Psoas muscle (tissue), 8 donors: ENCODE data around the gene LINC00237. TPM values are rescaled to one million over a fixed set of nuclear protein-coding genes. Genes with fewer than 3 reads are reported as not detected.

Experiments used
- ATAC-seq, 4 donors: fragments of 200-7000 bp; cut with Tn5 transposase; one replicate each; pipeline ENCODE4 v1.9.1; 2020; ENCODE audit warnings: moderate library complexity in 3 of 4, mild to moderate bottlenecking in 2 of 4
- DNase-seq, 2 donors: peaks; one replicate each; pipeline ENCODE4 v3.0.0-alpha.2; 2020
- H3K27ac ChIP-seq: fragments of 200-600 bp; one replicate; pipeline ENCODE4 v1.8.0; 2022
- H3K27me3 ChIP-seq, 3 donors: fragments of 200-600 bp in 1 of 3; one replicate each; pipeline versions ENCODE4 v1.6.1 to v1.8.0; 2013 to 2022; ENCODE audit warnings: low read length in 2 of 3, mild to moderate bottlenecking in 2 of 3, moderate library complexity in 1 of 3; ENCODE audit not compliant: insufficient read depth in 3 of 3
- H3K36me3 ChIP-seq, 2 donors: fragments of 200-600 bp in 1 of 2; one replicate each; pipeline versions ENCODE4 v1.6.1 to v1.8.0; 2013 to 2022; ENCODE audit warnings: low read depth in 1 of 2, mild to moderate bottlenecking in 1 of 2, moderate library complexity in 1 of 2; ENCODE audit not compliant: insufficient read depth in 1 of 2
- H3K4me1 ChIP-seq: fragments of 200-600 bp; one replicate; pipeline ENCODE4 v1.8.0; 2022
- H3K4me3 ChIP-seq: fragments of 200-600 bp; one replicate; pipeline ENCODE4 v1.8.0; 2022; ENCODE audit warnings: mild to moderate bottlenecking
- H3K9me3 ChIP-seq: fragments of 200-600 bp; one replicate; pipeline ENCODE4 v1.8.0; 2022
- CTCF ChIP-seq: fragments of 200-600 bp; IDR thresholded peaks from one replicate; pipeline ENCODE4 v1.8.0; 2022; ENCODE audit warnings: antibody characterized with exemption
- WGBS, 3 donors: extraction: QIAGEN DNeasy Blood & Tissue Kit; methylation state at CpG; one replicate each; pipeline versions ENCODE4 v1.1.6 to v1.1.7; 2013; 5-methylcytosine and 5-hydroxymethylcytosine counted together
- intact Hi-C, 2 donors: fragments of 100-400 bp; cut with DNase I; formaldehyde crosslinking; loops; one replicate each; pipeline versions ENCODE4 v1.11.0 to v1.14.2; 2022
- polyA plus RNA-seq, 3 donors: library from polyadenylated mRNA; stranded (reverse); fragments of 200-250 nt; gene quantifications; one replicate each; pipeline ENCODE4 v1.2.3, GENCODE V29; 2013
- total RNA-seq, 4 donors: library from RNA; stranded (reverse); fragmentation: NEBNext Ultra II Directional in 2 of 4; extraction: Animal tissue kit (Norgen Biotek cat#: 25700) in 2 of 4; gene quantifications; one replicate each; pipeline versions ENCODE4 v1.2.1 to v1.2.4, GENCODE V29; 2021 to 2023
- donor health status: healthy with polysubstance abuse.
- donor health status: DM: no; HTN: no; CAD: no; lungs with moderate emphysema.
- donor health status: Bipolar disorder and iron deficiency.
- donor health status: healthy.
- donor health status: DM: yes; HTN: yes; CAD: no.
- donor health status: DM: no; HTN: no; CAD: no.
- donor health status: DM: no; HTN: no; CAD: no.
- donor health status: DM: yes; HTN: yes; CAD: no.

LINC00237 gene
- total and polyA plus RNA-seq, 7 donors = not detected

- intact Hi-C loops = no loop called here
- no peak overlapping the region for H3K27ac ChIP-seq
- no peak overlapping the region for H3K4me3 ChIP-seq
- no peaks in the 10 kb centered on the region for H3K9me3 ChIP-seq
- ATAC-seq (no peak), DNase-seq (no peak)
- H3K36me3 ChIP-seq = peaks cover 0 to 32% of the 10 kb centered on the region in 2 donors
- H3K27me3 ChIP-seq = no peaks in the 10 kb centered on the region
- TF ChIP-seq CTCF = no peak
- H3K4me1 ChIP-seq = peaks cover 6% of the 10 kb centered on the region
- 92 to 93% (median 92%) methylated on average over 5 of the region's 5 CpGs for WGBS, 3 donors
Observed at GRCh38 chr20:21141825-21142224, 35.7 kb upstream of the LINC00237 start.

GRCh38 chr20:21139881-21140566 is 33.9 kb upstream of the LINC00237 start:
- Histone ChIP-seq H3K36me3 (peaks cover 0 to 16% of the 10 kb centered on the region in 2 donors), H3K4me3 (no peak overlapping the region), H3K27me3 (no peaks in the 10 kb centered on the region), H3K9me3 (no peaks in the 10 kb centered on the region), H3K4me1 (peaks cover 6% of the 10 kb centered on the region), H3K27ac (no peak overlapping the region)
- intact Hi-C loops = no loop called here
- TF ChIP-seq CTCF = no peak
- DNase-seq (no peak), ATAC-seq (no peak)
- 67 to 84% (median 71%) methylated on average over 3 of the region's 3 CpGs for WGBS, 3 donors

DNA sequence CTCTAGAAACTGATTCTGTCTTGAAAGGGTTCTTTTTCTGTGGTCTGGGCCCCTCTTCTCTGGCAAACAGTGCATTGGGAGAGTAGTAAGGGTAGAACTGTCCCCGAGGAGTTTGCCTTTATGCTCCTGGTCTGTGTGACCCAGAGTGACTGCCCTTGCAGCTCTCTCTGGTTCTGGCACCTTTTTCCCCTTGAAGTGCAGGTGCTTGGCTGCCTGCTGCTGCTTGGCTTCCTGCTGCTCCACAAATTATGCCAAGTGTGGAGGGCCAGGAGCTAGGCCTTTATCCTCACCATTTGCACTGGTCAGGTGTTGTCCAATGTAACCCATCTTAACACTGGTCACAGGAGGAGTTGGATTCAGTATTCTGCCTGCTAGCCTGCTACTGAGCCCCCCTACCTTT is 30.9 kb upstream of the LINC00237 start:
- ATAC-seq = peak in 1 of 4 donors; percentile 27
- Histone ChIP-seq H3K27me3 (no peaks in the 10 kb centered on the region), H3K4me3 (no peak overlapping the region), H3K36me3 (peaks cover 0 to 22% of the 10 kb centered on the region in 2 donors), H3K9me3 (no peaks in the 10 kb centered on the region), H3K4me1 (peaks cover 16% of the 10 kb centered on the region), H3K27ac (no peak overlapping the region)
- intact Hi-C loops = no loop called here
- DNase-seq = no peak
- 24 to 44% (median 31%) methylated on average over 1 of the region's 1 CpG for WGBS, 3 donors
- no peak for TF ChIP-seq CTCF

DNA sequence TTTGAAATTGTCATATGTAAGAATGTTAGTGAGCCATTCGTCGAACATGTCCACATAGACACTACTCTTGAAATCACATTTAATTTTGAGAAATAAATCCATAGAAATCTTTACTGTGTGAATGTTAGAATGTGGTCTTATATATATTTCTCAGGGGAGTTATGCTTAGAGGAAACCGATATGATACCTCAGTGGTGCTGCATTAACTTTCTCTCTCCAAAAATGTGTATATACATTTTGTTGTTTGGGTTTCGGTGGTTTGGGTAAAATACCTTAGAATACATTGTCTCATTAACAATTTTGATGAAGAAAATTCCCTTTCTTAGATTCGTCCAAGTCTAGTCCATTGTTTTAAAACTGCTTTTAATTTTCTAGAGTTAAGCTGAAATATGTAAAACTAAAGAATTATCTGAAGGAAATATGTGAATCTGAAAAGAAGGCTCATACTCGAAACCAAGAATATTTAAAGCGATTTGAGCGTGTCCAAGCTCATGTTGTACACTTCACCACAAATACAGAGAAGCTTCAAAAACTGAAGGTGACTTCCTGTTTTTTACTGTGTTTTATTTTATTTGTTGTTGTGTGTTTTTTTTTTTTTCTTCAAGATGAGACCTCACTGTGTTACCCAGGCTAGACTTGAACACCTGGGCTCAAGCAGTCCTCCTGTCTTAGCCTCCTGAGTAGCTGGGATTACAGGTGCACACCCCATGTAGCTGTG is 30.0 kb upstream of the LINC00237 start:
- intact Hi-C loops = no loop called here
- no peak for ATAC-seq
- no peaks in the 10 kb centered on the region for H3K9me3 ChIP-seq
- H3K27me3 ChIP-seq = no peaks in the 10 kb centered on the region
- H3K27ac ChIP-seq = no peak overlapping the region
- H3K4me1 ChIP-seq = peaks cover 16% of the 10 kb centered on the region
- H3K36me3 ChIP-seq = peaks cover 0 to 21% of the 10 kb centered on the region in 2 donors
- no peak for TF ChIP-seq CTCF
- no peak overlapping the region for H3K4me3 ChIP-seq
- DNase-seq = no peak
- 94 to 95% (median 95%) methylated on average over 8 of the region's 8 CpGs for WGBS, 3 donors
